Activated T-cell treated with anti-CD3 and anti-CD28 coated beads for 1 hour (primary cell): ENCODE data around the gene FARSA.
A peak's percentile ranks its signal among the peaks of the same experiment; 100 is the strongest.
"Not testable (repeated sequence)": the region's sequence is repeated elsewhere in the genome, so short reads cannot be mapped to it uniquely, and the experiment has no call there.

Source experiments
- DNase-seq: peaks from one replicate; pipeline ENCODE4 v3.0.0-alpha.2; 2020; ENCODE audit warnings: low read depth

Gene FARSA

DNA sequence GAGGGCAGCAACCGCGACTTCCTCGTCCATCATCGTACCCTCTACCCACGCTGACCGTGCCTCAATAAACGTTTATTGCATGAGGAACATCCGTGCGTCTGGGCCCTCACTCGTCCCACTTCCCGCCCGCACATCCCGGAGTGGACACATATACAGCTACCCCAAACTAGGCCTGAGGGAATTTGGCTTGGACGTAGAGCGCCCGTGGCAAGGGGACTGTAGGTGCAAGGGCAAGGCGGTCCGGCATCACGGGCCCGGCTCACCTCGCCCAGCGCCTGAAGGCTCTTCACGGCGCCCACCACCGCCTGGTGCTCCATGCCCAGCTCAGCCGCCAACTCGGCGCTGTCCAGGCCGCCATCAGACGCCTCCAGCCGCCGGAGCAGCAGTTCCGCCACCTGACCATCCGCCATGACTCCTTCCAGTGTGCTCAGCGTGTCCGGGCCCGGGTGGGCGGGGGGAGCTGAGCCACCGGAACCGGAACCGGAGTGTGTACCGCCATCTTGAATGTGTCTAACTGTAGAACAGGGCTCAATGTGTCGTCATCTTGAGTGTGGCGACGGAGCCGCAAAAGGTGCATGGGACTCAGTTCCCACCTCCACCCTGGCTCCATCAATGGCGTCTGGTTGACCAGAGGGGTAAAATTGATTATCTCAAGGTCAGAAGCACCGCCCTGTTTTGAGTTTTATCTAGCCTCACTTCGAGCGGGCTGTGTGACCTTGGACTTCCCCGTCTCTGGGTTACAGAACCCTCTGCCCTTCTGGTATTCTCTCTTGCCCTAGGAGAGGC is at the start of gene FARSA:
Gene FARSA (minus strand): TSS at position 425 of the 786 bp plus-strand sequence. CDS start 15 bp downstream, at position 410.
- peak; percentile 74 for DNase-seq

DNA sequence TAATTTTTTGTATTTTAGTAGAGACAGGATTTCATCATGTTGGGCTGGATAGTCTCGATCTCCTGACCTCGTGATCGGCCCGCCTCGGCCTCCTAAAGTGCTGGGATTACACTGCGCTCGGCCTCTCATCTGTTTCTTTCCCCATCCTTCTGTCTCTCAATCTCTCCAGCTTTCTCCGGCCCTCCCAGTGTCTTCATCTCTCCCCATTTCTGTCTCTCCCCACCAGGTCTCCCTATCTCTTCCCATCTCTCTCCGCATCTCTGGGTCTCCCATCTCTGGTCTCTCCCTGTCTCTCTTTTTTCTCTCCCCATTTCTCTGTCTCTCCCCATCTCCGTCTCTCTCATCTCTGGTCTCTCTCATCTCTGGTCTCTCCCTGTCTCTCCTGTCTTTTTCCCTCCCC is 49.6 kb upstream of the FARSA start:
- no peak for DNase-seq

DNA sequence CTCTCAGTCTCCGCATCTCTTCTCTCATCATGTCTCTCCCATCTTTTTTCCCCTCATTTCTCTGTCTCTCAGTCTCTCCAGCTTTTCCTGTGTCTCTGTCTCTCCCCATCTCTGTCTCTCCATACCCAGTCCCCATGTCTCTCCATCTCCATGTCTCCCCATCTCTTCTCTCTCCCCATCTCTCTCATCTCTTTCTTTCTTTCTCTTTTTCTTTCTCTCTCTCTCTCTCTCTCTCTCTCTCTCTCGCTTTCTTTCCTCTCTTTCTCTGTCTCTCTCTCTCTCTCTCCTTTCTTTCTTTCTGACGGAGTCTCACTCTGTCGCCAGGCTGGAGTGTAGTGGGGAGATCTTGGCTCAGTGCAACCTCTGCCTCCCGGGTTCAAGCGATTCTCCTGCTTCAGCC is 49.1 kb upstream of the FARSA start:
- DNase-seq: no peak

DNA sequence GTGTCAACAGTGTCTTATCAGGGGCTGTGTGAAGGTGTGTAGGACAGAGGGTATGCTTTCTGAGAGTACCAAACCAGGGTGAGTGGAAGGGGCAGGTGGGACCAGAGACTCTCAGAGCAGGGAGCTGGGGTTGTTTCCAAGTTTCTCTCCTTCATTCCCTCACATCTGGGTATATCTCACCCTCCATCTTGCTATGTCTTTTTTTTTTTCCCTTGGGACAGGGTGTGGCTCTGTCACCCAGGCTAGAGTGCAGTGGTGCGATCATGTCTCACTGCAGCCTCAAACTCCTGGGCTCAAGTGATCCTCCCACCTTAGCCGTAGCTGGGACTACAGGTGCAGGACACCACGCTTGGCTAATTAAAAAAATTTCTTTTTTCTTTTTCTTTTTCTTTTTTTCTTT is 46.5 kb upstream of the FARSA start:
- DNase-seq: no peak

DNA sequence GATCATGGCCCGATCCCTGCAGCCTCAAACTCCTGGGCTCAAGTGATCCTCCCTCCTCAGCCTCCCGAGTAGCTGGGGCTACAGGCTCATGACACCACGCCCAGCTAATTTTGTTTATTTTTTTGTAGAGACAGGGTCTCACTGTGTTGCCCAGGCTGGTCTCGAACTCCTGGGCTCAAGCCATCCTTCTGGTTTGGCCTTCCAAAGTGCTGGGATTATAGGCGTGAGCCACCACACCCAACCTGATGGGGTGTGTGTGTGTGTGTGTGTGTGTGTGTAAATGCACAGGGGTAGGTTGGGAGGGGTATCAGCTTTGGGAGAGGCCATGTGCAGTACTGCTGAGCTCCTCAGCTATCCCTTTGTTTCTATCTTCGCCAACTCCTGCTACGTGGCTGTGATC is 42.6 kb upstream of the FARSA start:
- not testable (repeated sequence) for DNase-seq

DNA sequence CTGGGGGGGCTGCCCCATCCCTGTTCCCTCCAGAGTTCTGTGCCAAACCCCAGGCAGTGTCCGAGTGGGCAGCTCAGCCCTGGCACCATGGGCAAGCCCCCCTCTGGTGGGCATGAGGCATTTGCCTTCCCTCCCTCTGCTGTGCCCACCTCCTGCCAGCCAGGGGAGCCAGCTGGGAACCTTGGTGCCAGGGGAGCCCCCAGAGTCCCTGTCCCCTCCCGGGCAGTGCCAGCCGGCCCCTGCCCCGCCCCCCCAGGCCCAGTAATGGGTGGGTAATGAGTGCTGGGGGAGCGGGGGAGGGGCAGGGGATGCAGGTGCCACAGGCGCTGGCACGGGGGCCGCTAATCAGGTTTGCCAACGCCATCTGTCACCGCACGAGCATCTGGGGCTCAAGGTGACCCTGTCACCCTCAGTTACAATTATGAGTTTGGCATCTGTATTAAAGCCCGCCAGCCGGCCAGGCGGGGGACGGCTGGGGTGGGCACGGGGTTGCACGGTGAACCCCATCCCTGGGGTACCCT is 41.8 kb upstream of the FARSA start:
- no peak for DNase-seq

DNA sequence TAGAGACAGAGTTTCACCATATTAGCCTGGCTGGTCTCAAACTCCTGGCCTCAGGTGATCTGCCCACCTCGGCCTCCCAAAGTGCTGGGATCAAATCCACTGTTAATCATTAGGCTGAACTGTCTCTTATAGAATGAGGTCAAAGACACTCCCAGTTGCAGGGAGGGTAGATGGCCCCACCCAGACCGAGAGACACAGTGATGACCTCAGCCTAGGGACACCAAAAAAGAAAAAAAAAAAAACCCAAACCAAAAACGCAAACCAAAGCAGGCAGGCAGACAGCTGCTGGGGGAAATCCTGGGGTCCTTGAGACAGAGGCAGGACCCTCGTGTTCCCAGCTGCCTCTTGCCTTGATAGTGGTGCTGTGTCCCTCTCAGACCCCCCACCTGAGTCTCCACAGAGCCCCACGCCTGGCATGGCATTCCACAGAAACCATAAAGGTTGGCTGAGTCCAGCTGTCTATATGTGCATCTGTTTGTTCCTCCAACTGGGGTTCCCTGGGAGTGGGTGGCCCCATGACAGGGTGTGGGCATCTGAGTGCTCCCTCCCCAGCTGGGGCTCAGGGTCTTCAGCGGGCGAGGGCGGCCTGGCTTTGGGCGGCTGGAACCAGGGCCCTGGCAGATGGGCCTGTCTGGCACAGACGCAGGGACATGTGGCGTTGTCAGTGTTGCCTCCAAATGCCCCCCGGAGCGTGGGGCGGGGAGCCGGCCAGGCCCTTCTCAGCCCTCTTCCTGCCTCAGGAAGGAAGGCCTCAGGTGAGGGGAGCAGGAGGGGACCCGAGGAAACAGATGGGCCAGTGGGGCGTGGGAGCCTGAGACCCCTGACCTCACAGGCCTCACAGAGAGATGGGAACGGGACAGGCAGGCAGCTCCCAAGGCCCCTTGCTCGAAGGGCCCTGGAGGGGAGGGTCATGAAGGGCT is 41.0 kb upstream of the FARSA start:
- DNase-seq: no peak

DNA sequence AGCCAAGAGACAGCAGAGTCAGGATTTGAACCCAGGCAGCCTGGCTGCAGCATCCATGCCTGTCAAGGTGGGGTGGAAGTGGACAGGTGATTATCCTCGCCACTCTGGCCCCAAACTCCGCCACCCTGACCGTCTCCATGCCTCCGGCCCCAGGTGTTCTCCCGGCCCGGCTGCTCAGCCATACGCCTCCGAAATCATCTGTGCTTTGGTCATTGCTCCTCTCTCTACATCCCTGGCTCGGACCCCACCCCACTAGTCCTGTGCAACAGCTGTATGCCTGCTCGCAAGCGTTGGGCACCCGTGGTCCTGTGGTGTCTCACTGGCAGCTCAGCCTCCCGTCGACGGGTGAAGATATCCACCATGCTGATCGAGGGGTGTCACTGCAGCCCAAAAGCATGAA is 39.7 kb upstream of the FARSA start:
- no peak for DNase-seq

DNA sequence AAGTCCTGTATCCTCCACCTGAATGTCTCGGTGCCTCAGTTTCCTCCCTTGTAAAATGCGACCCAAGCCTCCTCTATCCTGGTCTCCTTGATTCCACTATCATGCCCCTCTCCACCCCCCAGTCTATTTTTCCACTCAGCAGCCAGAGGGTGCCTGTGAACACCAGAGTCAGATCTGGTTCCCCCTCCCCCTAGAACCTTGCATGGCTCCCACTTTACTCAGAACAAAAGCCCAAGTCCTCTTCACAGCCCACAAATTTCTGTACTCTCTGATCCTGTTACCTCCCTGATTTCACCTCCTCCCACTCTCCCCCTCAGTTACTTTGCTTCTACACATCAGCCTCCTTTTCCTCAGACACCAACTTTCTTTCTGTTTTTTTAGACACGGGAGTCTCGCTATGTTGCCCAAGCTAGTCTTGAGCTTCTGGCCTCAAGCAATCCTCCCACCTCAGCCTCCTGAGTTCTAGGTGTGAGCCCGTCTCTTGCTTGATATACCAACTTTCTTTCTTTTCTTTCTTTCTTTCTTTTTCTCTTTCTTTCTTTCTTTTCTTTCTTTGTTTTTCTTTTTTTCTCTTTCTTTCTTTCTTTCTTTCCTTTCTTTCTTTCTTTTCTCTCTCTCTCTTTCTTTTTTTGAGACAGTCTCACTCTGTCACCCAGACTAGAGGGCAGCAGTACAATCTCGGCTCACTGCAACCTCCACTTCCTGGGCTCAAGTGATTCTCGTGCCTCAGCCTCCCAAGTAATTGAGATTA is 36.7 kb upstream of the FARSA start:
- DNase-seq: no peak

DNA sequence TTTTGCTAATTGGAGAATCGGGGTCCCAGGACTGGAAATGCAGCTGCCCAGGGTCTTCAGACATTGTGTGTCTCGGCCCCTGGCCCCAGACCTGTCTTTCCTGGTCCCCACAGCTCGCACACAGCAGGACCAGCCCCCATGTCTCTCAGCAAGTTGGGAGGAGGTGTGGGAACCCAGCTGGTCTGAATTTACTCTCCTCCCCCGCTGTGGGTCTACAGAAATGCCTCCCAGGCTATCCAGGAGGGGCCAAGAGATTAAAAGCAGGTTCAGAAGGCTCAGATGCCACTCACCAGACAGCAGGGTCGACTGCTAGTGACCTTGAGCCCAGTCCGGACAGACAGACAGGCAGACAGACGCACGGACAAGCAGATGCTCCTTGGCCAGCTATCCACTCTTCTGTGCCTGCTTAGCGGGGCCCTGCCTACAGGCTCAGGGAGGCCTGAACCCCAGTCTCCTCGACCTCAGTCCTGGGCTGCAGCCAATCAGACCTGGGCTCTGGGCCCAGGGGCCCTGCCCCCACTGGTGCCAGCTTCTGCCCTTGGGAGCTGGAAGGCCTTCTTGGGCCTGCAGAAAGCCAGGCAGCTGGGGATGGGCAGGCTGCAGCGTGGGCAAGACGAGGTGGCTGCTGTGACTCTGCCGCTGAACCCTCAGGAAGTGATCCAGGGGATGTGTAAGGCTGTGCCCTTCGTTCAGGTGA is 35.9 kb upstream of the FARSA start, which contains the start of gene DAND5:
Gene DAND5 (plus strand): TSS at position 285 of the 697 bp plus-strand sequence. CDS start 85 bp downstream, at position 370.
- no peak for DNase-seq

DNA sequence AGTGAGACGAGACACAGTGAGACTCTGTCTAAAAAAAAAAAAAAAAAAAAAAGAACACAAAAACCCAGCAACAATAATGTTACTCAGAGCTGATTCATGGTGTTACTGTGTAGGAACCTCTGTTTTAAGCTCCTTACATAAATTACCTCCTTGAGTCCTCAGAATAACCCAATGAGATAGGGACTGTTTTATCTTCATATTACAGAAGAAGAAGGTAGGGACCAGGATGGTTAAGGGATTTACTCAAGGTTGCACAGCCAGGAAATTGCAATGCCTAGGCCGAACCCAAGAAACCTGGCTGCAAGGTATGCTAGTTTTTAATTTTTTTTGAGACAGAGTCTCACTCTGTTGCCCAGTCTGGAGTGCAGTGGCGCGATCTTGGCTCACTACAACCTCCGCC is 34.4 kb upstream of the FARSA start:
- no peak for DNase-seq

DNA sequence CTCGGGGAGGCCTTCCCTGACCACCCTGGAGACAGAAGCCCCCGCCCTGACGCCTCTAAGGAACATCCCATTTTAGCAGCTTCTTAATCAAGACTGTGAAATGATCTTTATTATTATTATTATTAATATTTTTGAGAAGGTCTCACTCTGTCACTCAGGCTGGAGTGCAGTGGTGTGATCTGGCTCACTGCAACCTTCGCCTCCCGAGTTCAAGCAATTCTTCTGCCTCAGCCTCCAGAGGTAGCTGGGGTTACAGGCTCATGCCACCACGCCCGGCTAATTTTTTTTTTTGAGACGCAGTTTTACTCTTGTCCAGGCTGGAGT is 32.3 kb upstream of the FARSA start:
- no peak for DNase-seq

DNA sequence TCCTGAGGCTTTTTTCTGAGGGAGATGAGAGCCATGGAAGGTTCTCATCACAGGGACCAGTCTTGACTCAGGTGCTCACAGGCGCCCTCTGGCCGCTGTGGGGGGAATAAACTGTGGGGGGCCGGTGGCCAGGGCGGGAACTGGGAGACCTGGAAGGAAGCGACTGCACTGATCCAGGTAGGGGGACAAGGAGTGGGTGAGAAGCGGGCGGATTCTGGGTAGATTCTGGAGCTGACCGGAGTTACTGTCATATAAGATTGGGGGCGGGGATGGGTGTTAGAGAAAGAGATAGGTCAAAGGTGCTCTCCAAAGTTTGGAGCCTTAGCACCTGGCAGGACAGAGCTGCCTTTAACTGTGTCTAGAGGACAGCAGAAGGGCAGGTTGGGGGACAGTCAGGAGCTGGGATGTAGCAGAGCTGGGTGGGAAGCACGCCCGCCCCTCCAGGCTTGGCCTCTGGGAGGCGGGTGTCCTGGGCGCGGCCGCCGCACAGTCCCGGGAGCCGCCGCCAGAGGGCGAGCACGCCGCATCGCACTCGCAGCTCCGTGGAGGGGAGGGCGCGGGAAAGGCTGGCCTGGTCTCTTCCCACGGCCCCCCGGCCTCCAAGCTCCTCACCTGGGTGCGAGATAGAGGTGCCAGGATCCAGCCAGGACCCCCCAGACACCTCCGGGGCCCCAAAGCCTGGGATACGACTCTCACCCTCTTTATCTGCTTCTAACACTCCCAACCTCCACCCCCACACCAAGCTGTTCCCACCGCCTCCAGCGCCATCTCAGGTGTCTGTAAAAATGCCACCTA is 31.7 kb upstream of the FARSA start:
- peak; percentile 77 for DNase-seq

DNA sequence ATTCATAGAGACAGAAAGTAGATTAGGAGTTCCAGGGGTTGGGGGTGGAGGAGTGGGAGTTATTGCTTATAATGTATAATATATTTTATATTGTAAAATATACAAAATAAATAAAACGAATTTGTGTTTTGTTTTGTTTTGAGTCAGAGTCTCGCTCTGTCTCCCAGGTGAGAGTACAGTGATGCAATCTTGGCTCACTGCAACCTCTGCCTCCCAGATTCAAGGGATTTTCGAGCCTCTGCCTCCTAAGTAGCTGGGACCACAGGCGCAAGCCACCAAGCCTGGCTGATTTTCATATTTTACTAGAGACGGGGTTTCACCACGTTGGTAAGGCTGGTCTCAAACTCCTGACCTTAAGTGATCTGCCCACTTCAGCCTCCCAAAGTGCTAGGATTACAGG is 26.0 kb upstream of the FARSA start:
- DNase-seq: no peak

DNA sequence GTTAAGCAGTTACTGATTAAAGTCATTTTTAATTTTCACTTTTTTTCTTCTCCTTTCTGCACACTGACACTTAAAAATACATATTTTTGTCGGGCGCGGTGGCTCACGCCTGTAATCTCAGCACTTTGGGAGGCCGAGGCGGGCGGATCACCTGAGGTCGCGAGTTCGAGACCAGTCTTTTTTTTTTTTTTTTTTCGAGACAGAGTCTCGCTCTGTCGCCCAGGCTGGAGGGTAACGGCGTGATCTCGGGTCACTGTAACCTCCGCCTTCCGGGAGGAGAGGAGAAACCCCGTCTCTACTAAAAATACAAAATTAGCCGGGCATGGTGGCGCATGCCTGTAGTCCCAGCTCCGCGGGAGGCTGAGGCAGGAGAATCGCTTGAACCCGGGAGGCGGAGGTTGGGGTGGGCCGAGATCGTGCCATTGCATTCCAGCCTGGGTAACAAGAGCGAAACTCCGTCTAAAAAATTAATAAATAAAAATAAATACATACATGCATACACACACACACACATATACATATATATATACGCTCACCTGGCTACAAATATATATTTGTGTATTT is 24.0 kb upstream of the FARSA start:
- DNase-seq: not testable (repeated sequence)

DNA sequence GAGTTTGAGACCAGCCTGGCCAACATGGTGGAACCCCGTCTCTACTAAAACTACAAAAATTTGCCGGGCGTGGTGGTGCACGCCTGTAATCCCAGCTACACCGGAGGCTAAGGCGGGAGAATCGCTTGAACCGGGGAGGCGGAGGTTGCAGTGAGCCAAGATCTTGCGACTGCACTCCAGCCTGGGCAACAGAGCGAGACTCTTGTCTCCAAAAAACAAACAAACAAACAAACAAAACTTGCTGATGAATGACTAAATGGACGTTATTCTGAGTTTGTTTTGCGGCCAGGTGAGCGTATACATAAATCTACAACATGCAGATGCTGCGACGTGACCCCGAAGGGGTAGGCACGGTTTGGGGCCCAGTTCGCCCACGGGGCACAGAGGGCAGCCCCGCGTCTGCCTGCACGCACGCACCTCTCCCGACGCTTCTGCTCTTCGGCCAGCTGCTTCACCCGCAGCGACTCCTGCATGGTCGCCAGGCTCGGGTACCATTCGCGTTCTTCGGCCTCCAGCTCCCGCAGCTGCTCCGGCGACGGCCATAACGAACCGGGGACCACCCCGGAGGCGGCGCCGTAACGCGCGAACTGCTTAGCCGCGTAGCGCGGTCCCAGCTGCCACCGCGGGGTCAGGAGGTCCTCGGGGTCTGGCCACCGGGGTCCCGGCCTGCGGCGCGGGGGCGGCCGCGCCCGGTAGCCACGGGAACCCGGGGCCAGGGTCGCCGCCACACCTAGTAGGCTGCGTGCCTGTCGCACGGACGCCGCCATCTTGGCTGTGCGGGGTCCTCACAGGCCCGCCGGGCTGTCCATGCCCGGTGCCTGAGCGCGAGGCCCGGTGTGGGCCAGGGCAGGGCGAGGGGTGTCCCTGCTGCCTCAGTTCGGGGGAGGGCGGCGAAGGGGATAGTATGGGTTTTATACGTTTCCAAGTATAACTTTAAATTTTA is 23.2 kb upstream of the FARSA start, which contains the start of gene GADD45GIP1:
Gene GADD45GIP1 (minus strand): TSS at position 778 of the 943 bp plus-strand sequence. CDS start 11 bp downstream, at position 767.
- peak; percentile 75 for DNase-seq

DNA sequence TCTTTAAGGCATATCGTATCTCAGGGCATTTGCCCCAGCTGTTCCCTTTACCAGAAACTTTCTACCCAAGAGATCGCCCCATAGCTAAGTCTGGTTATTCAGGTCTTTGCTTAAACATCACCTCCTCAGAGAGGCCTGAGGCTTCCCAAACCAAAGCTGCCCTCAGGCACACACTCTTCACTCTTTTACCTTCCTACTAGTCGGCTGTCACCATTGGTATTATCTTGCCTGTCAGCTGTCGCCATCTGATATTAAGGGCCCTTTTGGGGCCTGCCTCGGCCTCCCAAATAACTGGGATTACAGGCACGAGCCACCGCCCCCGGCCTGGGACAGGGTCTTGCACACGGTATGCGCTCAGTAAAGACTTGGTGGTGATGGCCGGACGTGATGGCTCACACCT is 22.5 kb upstream of the FARSA start:
- DNase-seq: no peak

DNA sequence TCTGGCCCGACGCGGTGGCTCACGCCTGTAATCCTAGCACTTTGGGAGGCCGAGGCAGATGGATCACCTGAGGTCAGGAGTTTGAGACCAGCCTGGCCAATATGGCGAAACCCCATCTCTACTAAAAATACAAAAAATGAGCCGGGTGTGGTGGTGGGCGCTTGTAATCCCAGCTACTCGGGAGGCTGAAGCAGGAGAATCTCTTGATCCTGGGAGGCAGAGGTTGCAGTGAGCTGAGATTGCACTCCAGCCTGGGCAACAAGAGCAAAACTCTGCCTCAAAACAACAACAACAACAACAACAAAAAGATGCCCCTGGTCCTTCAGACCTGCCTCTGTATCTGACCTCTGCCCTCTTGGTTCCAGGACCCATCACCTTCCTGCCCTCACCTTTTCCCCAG is 22.1 kb upstream of the FARSA start:
- not testable (repeated sequence) for DNase-seq

DNA sequence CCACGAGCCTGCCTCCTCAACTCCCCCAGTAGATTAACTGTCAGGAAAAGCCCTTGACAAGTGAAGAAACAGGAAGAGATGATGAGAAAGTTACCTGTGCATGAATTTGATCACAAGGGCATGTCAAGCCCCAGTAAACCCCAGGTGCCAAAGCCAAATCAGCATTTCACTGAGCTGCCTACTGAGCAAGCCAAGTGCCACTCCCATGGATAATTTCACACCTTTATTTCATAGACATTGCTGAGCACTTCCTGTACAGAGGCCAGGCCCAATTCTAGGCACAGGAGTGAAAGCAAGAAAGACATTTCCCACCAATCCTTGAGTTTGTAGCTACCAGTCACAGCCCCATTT is 21.1 kb upstream of the FARSA start:
- no peak for DNase-seq
